ENCODE results near the gene SQSTM1.

SQSTM1 gene

DNA sequence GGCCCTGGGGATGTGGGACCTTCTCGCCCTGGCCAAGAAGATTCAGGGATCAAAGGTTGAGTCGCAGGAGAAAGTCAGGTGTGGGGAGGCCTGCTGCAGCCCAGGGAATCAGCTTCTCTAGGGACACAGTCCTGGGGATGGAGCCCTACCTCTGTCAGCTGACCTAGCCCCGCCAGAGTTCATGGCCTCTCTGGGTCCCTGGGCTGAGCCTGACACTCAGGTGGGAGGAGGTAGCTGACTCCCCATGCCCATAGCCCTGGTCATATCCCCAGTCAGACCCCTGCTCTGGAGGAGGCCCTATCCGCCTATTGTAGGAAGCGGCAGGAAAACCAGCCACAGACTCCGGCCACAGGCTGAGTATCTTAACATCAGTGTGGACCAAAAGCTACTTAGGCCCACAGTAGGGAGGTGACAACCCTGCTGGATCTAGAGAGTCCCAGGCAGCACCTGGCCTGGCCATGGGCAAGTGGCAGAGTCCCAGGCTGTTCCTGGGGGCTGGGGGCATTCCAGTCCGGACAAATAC lies 52.9 kb downstream of the SQSTM1 start:
- TF ChIP-seq, protein P1, sequence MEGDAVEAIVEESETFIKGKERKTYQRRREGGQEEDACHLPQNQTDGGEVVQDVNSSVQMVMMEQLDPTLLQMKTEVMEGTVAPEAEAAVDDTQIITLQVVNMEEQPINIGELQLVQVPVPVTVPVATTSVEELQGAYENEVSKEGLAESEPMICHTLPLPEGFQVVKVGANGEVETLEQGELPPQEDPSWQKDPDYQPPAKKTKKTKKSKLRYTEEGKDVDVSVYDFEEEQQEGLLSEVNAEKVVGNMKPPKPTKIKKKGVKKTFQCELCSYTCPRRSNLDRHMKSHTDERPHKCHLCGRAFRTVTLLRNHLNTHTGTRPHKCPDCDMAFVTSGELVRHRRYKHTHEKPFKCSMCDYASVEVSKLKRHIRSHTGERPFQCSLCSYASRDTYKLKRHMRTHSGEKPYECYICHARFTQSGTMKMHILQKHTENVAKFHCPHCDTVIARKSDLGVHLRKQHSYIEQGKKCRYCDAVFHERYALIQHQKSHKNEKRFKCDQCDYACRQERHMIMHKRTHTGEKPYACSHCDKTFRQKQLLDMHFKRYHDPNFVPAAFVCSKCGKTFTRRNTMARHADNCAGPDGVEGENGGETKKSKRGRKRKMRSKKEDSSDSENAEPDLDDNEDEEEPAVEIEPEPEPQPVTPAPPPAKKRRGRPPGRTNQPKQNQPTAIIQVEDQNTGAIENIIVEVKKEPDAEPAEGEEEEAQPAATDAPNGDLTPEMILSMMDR (conservative IDR thresholded peaks at IDR 0.05), result no peak
- H3K27ac ChIP-seq, result no peak overlapping the region; the same call in 1 of the 2 replicates

DNA sequence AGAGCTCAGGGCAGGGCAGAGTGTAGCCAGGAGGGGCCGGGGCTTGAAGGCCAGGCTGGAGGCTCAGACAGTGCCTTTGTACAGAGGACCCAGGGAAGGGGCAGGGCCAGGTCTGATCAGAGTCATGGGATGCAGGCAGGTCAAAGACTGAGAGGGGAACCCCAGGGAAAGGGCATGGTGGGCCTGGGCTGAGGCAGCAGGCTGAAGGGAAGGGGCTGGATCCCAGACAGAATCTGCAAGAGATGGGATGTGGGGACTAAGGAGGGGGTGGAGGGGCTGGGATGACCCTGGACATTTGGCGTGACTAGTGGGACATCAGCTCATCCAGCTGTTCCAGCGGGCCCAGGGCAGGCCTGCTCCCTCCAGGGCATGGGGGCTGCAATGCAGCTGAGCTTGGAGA lies 53.4 kb downstream of the SQSTM1 start:
- H3K27ac ChIP-seq, result no peak overlapping the region; the same call in 1 of the 2 replicates
- TF ChIP-seq, protein P1 (conservative IDR thresholded peaks at IDR 0.05), result no peak

DNA sequence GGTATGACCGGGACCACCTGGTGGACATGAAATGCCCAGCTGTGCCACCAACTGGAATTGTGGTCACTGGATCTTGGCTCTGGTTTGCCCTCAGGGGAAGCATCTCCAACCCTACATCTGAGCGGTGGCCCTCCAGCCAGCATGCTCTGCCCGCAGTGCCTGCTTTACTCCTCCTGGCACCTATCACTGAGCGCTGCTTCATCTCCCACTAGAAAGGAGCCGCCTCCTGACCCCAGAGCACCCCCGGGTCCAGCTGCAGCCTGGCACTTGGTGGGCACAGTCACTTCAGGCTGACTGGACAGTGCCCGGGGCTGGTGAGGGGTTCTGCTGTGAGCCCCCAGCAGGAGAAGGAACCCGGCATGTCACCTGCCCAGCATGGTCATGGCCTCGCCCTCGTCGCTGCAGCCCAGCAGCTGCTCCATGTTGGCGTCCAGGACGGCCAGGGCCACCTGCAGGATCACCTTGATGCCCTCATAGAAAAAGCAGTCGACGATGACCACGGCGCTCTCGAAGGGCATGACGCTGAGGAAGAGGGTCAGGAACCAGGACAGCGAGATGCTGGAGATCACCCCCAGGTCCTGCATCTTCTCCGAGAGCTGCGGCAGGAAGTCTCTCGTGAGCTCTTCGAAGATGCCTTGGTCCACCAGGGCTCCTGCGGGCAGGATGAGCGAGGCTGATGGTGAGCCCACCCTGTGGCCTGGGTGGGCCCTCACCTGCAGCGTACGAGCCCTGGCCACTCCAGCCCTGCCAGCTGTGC lies 54.0 kb downstream of the SQSTM1 start:
- H3K27ac ChIP-seq, result no peak overlapping the region; the same call in 1 of the 2 replicates
- TF ChIP-seq, protein P1 (conservative IDR thresholded peaks at IDR 0.05), result no peak

DNA sequence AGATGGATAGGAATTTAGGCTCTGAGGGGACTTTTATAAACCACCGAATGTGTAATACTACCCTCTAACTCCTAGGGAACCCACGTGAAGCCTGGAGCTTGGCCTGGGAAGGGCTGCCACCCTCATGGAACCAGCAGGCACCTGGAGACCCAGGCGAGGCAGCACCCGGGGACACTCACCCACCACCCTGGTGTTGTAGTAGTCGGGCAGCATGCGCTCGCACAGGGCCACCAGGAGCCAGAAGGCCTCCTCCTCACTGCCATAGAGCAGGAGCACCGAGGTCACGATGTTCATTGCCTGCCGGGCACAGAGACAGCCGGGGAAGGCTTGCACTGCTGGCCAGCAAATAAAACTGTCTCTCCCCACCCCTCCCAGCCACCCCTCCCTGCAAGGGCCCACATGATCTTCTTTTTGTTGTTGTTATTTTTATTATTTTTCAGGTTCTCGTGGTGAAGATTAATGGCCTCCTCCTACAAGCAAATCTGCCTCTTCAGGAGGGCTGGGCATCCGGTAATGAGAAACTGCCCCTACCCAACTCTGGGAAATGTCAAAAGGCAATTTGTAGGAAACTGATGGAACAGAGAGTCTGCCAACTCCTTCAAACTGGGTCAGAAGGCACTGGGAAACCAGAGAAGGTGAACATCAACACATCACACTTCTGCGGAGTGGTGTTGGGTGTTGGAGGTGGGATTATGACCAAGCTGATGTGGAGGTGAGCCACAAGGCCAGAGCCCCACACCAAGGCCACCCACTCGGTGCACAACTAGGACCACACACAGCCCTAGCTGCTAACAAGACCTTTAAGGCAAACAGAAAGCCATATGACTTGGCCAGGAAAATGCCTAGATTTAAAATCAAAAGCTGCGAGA lies 55.3 kb downstream of the SQSTM1 start:
- no peak overlapping the region for H3K27ac ChIP-seq
- TF ChIP-seq, protein P1 (conservative IDR thresholded peaks at IDR 0.05), result no peak

DNA sequence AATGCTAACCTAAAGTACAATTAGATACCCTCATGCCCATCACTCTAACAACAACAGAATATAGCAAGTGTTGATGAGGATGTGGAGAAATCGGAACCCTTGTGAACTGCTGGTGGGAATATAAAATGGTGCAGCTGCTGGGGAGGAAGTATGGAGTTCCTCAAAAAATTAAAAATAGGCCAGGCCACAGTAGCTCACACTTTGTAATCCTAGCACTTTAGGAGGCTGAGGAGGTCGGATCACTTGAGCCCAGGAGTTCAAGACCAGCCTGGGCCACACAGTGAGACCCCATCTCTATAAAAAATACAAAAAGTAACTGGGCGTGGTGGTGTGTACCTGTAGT lies 55.9 kb downstream of the SQSTM1 start:
- TF ChIP-seq, protein P1 (conservative IDR thresholded peaks at IDR 0.05), result no peak
- H3K27ac ChIP-seq, result no peak overlapping the region

DNA sequence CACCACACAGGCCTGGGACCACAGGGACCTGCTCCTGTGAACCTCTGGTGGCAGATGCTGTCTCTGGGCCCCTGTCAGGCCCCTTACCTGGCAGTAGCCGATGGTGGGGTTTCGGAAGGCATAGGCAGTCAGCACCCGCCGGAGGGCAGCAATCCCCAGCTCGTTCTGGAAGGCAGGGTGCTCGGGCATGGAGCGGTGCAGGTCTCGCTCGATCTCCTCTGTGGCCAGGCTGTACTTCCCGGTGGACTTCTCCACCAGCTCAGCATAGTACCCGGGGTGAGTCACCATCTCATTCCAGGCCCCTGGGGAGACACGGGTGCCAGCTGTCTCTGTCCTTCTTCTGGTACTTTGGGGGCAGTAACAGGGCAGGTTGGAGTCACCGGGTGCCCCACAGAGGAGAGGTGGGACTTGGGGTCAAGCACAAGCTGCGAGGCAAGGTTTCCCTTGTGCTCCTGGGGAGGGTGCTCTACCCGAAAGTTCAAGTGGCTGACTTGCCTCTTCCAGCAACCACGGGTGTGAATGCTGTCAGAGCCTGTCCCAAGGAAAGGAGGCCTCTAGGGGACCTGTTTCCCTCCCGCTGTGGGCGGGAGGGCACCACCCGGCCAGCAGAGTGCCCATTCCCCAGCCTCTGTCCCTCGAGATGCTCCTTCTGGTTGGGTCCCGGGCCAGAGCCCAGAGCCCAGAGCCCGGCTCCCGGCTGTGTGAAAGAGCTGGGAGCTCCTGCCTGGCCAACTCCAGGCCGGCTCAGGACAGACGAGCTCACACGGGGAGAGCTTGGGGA lies 57.7 kb downstream of the SQSTM1 start:
- no peak overlapping the region for H3K27ac ChIP-seq
- TF ChIP-seq, protein P1 (conservative IDR thresholded peaks at IDR 0.05), result no peak
